NB4 (cell line): ENCODE measurements around the gene SLC10A3.

Experiments used
- DNase-seq: peaks from one replicate; pipeline ENCODE4 v3.0.0; 2010; ENCODE audit warnings: low read depth
- H3K4me3 ChIP-seq: one replicate; pipeline ENCODE4 v1.5.1; 2011; ENCODE audit warnings: mild to moderate bottlenecking, low read depth, low read length, moderate library complexity
- MYC ChIP-seq: IDR thresholded peaks from 2 replicates; pipeline ENCODE4 v1.6.1; 2011; ENCODE audit warnings: low read depth, low read length
- POLR2A ChIP-seq: IDR thresholded peaks from 2 replicates; pipeline ENCODE4 v1.6.1; 2011; ENCODE audit warnings: mild to moderate bottlenecking; ENCODE audit not compliant: insufficient read length; ENCODE audit errors: extremely low read depth
- TF ChIP-seq, protein P1 (sequence below): IDR thresholded peaks from one replicate; pipeline ENCODE4 v1.5.1; 2012; ENCODE audit warnings: low read depth, low read length
- TF ChIP-seq, protein P2 (sequence below): IDR thresholded peaks from 2 replicates; pipeline ENCODE4 v1.6.1; 2011; ENCODE audit warnings: low read depth, low read length

Gene SLC10A3

DNA sequence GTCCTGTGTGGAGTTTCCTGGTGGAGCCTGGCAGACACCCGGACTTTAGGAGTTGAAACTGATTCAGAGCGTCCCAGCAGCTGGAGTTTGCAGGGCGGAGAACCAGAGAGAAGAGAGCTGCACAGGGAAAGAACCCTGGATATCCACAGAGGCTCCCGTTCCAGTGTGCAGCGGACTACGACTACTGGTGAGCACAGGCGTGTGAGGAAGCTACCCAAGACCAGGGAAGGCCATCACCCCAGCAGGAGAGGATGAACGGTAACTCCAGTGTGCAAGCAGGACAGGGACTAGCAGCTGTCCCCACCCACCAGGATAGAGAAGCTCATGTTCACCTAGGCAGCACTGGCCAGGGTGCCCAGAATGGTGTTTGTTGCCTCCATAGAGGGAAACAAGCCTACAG lies 13.6 kb downstream of the SLC10A3 start:
- no peak for DNase-seq
- TF ChIP-seq, protein P1, sequence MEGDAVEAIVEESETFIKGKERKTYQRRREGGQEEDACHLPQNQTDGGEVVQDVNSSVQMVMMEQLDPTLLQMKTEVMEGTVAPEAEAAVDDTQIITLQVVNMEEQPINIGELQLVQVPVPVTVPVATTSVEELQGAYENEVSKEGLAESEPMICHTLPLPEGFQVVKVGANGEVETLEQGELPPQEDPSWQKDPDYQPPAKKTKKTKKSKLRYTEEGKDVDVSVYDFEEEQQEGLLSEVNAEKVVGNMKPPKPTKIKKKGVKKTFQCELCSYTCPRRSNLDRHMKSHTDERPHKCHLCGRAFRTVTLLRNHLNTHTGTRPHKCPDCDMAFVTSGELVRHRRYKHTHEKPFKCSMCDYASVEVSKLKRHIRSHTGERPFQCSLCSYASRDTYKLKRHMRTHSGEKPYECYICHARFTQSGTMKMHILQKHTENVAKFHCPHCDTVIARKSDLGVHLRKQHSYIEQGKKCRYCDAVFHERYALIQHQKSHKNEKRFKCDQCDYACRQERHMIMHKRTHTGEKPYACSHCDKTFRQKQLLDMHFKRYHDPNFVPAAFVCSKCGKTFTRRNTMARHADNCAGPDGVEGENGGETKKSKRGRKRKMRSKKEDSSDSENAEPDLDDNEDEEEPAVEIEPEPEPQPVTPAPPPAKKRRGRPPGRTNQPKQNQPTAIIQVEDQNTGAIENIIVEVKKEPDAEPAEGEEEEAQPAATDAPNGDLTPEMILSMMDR, result no peak
- TF ChIP-seq MYC (no peak), POLR2A (no peak)
- TF ChIP-seq, protein P2, sequence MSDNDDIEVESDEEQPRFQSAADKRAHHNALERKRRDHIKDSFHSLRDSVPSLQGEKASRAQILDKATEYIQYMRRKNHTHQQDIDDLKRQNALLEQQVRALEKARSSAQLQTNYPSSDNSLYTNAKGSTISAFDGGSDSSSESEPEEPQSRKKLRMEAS, result no peak
- no peak overlapping the region for H3K4me3 ChIP-seq

DNA sequence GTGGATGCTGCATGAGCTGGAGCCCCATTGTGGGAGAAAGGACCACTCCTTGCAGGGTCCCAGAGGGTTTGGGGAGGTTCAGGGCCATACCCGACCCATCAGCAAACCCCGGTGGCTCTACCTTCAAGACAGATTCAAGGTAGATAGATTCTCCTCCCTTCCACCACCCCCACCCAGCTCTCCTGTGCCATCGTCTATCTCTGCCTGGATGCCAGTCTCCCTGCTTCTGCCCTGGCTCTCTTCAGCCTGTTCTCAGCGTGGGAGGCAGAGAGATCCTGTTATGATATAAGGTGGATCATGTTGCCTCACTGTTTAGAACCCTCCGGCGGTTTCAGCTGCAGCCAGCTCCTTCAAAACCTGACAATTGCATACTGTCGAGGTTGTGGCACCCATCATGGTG lies 16.7 kb downstream of the SLC10A3 start:
- H3K4me3 ChIP-seq, result no peak overlapping the region
- no peak for DNase-seq
- TF ChIP-seq, protein P1, result no peak
- TF ChIP-seq, protein P2, result no peak
- TF ChIP-seq MYC, result no peak
- TF ChIP-seq POLR2A, result no peak

DNA sequence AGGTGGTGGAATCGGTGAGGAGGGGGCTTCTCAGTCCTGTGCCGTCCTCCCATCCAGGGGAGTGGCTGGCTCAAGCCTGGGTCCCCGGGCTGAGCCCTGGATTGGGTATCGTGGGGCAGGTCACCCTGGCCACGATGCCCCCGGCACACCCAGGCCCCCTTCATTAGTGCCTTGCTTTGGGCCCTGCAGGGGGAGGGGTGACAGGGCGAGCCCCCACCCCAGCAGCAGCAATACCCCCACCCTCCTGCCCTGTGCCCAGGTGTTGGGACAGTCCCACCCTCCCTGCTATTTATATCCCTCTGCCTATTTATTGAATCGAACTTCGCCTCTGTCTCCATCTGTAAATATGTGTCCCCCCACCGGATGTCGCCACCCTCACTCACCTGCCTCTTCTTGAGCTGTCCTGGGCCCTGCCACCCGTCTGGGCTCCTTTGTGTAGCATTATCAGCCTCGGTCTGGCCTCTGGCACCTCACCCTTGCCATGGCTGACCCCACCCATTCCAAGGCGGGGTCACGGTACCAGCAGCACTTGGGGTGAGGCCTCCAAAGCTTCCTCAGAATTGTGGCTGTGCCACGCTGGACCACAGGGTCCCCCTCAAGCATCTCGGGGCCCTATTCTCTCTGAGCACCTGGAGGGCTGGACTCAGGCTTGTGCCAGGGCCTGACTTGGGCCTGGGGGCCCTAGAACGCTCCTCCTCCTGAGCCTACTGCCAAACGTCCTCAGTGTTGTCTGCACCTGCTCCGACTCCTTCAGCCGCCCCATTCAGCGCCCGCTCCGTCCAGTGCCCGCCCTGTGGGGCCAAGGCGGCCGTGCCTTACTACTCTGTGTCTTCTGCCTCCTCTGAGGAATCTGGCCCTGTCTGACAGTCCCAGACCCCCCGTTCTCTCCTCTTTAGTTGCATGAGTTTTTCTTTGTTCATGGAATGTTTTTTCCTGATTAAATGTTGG lies 17.5 kb downstream of the SLC10A3 start:
- no peak overlapping the region for H3K4me3 ChIP-seq
- DNase-seq, result no peak
- TF ChIP-seq, protein P1, result no peak
- TF ChIP-seq MYC (no peak), POLR2A (no peak)
- TF ChIP-seq, protein P2, result no peak

DNA sequence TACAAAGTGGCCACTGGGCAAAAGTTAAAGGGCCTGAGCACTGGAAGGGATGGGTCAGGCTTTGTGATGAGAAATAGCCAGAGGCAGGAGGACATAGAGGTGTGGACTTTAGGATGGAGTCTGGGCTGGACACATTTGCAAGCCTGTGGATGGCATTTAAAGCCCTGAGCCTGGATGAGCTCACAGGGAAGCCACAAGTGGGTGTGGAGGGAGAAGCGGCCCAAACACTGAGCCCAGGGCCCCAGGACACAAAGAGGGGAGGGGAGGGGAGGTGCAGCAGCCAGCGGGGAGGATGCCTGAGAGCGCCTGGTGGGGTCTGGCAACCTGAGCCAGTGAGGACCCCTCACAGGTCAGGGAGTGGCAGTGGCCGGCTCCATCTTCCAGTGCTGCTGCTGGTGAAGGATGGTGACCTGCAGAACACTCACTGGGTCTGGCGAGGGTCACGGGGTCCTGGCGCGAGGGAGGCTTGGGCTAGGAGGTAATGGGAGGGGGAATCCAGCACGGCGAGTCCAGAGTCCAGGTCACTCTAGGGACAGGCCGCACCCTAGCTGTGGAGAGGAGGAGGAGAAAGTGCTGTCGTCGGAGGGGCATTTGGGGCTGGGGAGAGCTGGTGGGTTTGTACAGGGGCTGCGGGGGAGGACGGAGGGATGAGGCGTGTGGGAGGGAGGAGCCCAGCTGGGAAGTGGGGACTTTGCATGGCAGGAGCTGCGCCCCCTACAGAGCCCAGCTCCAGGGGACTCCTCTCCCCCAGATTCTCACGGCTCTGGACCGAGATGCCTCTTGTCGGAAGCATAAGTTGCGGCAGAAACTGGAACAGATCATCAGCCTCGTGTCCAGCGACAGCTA lies 18.4 kb downstream of the SLC10A3 start:
- H3K4me3 ChIP-seq, result no peak overlapping the region
- TF ChIP-seq MYC (no peak), POLR2A (no peak)
- TF ChIP-seq, protein P2, result no peak
- TF ChIP-seq, protein P1, result no peak
- DNase-seq, result no peak

DNA sequence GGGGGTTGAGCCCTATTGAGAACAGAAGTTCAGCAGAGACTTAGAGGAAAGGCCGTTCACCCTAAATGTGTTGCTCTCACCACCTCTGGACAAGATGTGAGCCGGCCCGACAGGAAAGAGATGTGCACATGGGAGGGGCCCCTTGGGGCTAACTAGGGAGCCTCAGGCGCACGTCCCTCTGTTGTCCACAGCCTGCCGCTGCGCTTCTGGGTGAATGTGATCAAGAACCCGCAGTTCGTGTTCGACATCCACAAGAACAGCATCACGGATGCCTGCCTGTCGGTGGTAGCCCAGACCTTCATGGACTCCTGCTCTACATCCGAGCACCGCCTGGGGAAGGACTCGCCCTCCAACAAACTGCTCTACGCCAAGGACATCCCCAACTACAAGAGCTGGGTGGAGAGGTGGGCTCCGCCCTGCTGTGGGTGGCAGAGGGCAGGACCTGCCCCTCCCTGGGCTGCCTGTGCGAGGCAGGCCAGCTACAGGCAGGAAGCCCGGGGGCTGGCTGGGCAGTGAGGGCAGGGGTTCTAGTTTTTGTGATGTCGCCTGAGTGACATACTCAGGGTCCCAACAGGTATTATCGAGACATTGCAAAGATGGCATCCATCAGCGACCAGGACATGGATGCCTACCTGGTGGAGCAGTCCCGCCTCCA lies 19.4 kb downstream of the SLC10A3 start:
- DNase-seq, result no peak
- TF ChIP-seq MYC (no peak), POLR2A (no peak)
- TF ChIP-seq, protein P2, result no peak
- TF ChIP-seq, protein P1, result no peak
- no peak overlapping the region for H3K4me3 ChIP-seq
